Astrocyte (in vitro differentiated cells and primary cell): ENCODE data around the gene PGA3.
"Not testable (repeated sequence)": the region's sequence is repeated elsewhere in the genome, so short reads cannot be mapped to it uniquely, and the experiment has no call there.

Source experiments
- EZH2 ChIP-seq: IDR thresholded peaks from 2 replicates; pipeline ENCODE4 v1.6.1; 2012; ENCODE audit warnings: mild to moderate bottlenecking, low read length, inconsistent platforms; ENCODE audit not compliant: insufficient read depth
- TF ChIP-seq, protein P1 (sequence below): IDR thresholded peaks from 2 replicates; pipeline ENCODE4 v1.5.1; 2011; ENCODE audit warnings: low read depth, mild to moderate bottlenecking, inconsistent platforms, low read length, moderate library complexity; ENCODE audit not compliant: insufficient read depth

DNA sequence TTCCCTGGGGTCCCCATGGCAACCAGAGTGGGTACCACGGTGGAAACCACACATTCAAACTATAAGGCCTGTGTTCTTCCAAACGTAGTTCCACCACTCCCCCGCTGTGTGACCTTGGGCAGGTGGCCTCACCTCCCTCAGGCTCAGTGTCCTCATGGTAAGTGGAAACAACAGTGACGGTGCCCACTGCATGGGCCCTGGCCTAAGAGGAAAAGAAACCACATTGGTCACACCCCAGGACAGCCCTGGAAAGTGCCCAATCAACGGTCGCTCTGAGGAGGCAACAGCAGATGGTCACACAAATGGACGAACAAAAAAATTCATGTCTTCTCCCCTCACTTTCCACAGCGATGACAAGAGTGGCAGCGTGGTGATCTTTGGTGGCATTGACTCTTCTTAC, 44.8 kb downstream of the PGA3 start:
- TF ChIP-seq, protein P1, sequence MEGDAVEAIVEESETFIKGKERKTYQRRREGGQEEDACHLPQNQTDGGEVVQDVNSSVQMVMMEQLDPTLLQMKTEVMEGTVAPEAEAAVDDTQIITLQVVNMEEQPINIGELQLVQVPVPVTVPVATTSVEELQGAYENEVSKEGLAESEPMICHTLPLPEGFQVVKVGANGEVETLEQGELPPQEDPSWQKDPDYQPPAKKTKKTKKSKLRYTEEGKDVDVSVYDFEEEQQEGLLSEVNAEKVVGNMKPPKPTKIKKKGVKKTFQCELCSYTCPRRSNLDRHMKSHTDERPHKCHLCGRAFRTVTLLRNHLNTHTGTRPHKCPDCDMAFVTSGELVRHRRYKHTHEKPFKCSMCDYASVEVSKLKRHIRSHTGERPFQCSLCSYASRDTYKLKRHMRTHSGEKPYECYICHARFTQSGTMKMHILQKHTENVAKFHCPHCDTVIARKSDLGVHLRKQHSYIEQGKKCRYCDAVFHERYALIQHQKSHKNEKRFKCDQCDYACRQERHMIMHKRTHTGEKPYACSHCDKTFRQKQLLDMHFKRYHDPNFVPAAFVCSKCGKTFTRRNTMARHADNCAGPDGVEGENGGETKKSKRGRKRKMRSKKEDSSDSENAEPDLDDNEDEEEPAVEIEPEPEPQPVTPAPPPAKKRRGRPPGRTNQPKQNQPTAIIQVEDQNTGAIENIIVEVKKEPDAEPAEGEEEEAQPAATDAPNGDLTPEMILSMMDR, result not testable (repeated sequence)
- not testable (repeated sequence) for TF ChIP-seq EZH2
